ENCODE results near the gene HFE. TPM values are rescaled to one million over a fixed set of nuclear protein-coding genes. Genes with fewer than 3 reads are reported as not detected.

HFE gene
- total and polyA plus RNA-seq, 7 donors: 1.6 to 7.8 (median 4.7) TPM

GRCh38 chr6:26059941-26060340 is 27.3 kb upstream of the HFE start:
- Histone ChIP-seq H3K36me3 (no peaks in the 10 kb centered on the region), H3K4me1 (peaks cover 0 to 4% (median 2%) of the 10 kb centered on the region in 4 donors), H3K9me3 (no peaks in the 10 kb centered on the region), H3K27ac (no peak overlapping the region), H3K27me3 (no peaks in the 10 kb centered on the region), H3K4me3 (no peak overlapping the region)
- WGBS, 2 donors: 65 to 85% methylated on average over 4 of the region's 4 CpGs
- no peak for TF ChIP-seq POLR2AphosphoS5 (IDR thresholded peaks at IDR 0.05)
- no peak for DNase-seq
- intact Hi-C loops (cut with DNase I): loop anchor here (5.0 kb wide), 1 partner anchor 97 kb away; a partner anchor contains a TSS

- Histone ChIP-seq H3K4me3 (no peak overlapping the region), H3K4me1 (peaks cover 0 to 7% (median 5%) of the 10 kb centered on the region in 4 donors), H3K27ac (no peak overlapping the region), H3K36me3 (no peaks in the 10 kb centered on the region), H3K9me3 (no peaks in the 10 kb centered on the region), H3K27me3 (no peaks in the 10 kb centered on the region)
- intact Hi-C loops (cut with DNase I): loop anchor here (1.0 kb wide), 1 partner anchor 33 kb away; no protein-coding TSS in a partner anchor
- TF ChIP-seq POLR2AphosphoS5 (IDR thresholded peaks at IDR 0.05) (no peak), POLR2A (IDR thresholded peaks at IDR 0.05) (no peak), EP300 (IDR thresholded peaks at IDR 0.05) (no peak), CTCF (IDR thresholded peaks at IDR 0.05) (peak; percentile 54 to 82 (median 68))
- WGBS, 2 donors: 31 to 34% methylated on average over 10 of the region's 10 CpGs
- DNase-seq: no peak
Measured at GRCh38 chr6:26064619-26065257, 22.5 kb upstream of the HFE start.

- WGBS, 2 donors: 0% methylated on average over 4 of the region's 4 CpGs
Measured at GRCh38 chr6:26065952-26066380, 21.3 kb upstream of the HFE start.

GRCh38 chr6:26067367-26067766 is 19.9 kb upstream of the HFE start:
- intact Hi-C loops (cut with DNase I): no loop called here
- TF ChIP-seq EP300 (IDR thresholded peaks at IDR 0.05) (no peak), POLR2A (IDR thresholded peaks at IDR 0.05) (no peak), POLR2AphosphoS5 (IDR thresholded peaks at IDR 0.05) (no peak), CTCF (IDR thresholded peaks at IDR 0.05) (no peak)
- Histone ChIP-seq H3K27ac (peak overlapping the region in 2 of 4 donors; percentile 16 to 17), H3K4me3 (no peak overlapping the region), H3K36me3 (no peaks in the 10 kb centered on the region), H3K9me3 (no peaks in the 10 kb centered on the region), H3K4me1 (peaks cover 0 to 7% (median 5%) of the 10 kb centered on the region in 4 donors), H3K27me3 (no peaks in the 10 kb centered on the region)
- WGBS, 2 donors: 26 to 47% methylated on average over 4 of the region's 4 CpGs
- DNase-seq: no peak

More at GRCh38 chr6:26065952-26066380, 21.3 kb upstream of the HFE start:
- no peaks in the 10 kb centered on the region for H3K9me3 ChIP-seq
- H3K4me3 ChIP-seq: no peak overlapping the region
- H3K27ac ChIP-seq: no peak overlapping the region
- peaks cover 0 to 7% (median 5%) of the 10 kb centered on the region in 4 donors for H3K4me1 ChIP-seq
- intact Hi-C loops (cut with DNase I): no loop called here
- H3K27me3 ChIP-seq: no peaks in the 10 kb centered on the region
- peak; percentile 85 for DNase-seq
- TF ChIP-seq POLR2A (IDR thresholded peaks at IDR 0.05) (no peak), POLR2AphosphoS5 (IDR thresholded peaks at IDR 0.05) (peak in 2 of 4 donors; percentile 16 to 32), CTCF (IDR thresholded peaks at IDR 0.05) (peak; percentile 67 to 84 (median 74)), EP300 (IDR thresholded peaks at IDR 0.05) (no peak)
- H3K36me3 ChIP-seq: no peaks in the 10 kb centered on the region

GRCh38 chr6:26068036-26068435 is 19.2 kb upstream of the HFE start:
- no peak for DNase-seq
- no peak overlapping the region for H3K27ac ChIP-seq
- no peak for TF ChIP-seq CTCF (IDR thresholded peaks at IDR 0.05)
- TF ChIP-seq EP300 (IDR thresholded peaks at IDR 0.05): no peak
- no peak for TF ChIP-seq POLR2AphosphoS5 (IDR thresholded peaks at IDR 0.05)
- H3K9me3 ChIP-seq: no peaks in the 10 kb centered on the region
- H3K27me3 ChIP-seq: no peaks in the 10 kb centered on the region
- peaks cover 0 to 7% (median 5%) of the 10 kb centered on the region in 4 donors for H3K4me1 ChIP-seq
- H3K36me3 ChIP-seq: no peaks in the 10 kb centered on the region
- H3K4me3 ChIP-seq: no peak overlapping the region
- intact Hi-C loops (cut with DNase I): no loop called here
- WGBS, 2 donors: 66 to 79% methylated on average over 2 of the region's 2 CpGs

All from sigmoid colon (tissue), 7 donors.